GM19328 (cell line): ENCODE results near the gene POM121L2.
"Not testable (repeated sequence)": the region's sequence is repeated elsewhere in the genome, so short reads cannot be mapped to it uniquely, and the experiment has no call there.

Source experiments
- ATAC-seq: cut with Tn5 transposase; IDR thresholded peaks from one replicate; pipeline ENCODE4 v1.9.1; 2021; ENCODE audit warnings: mild to moderate bottlenecking, moderate library complexity; ENCODE audit not compliant: unreplicated experiment

Gene POM121L2

GRCh38 chr6:27294409-27294808, 17.7 kb downstream of the POM121L2 start:
- ATAC-seq = no peak

GRCh38 chr6:27293436-27294098, 18.5 kb downstream of the POM121L2 start:
- ATAC-seq = no peak

GRCh38 chr6:27290850-27291208, 21.2 kb downstream of the POM121L2 start:
- no peak for ATAC-seq

GRCh38 chr6:27290065-27290849, 21.8 kb downstream of the POM121L2 start:
- no peak for ATAC-seq

- ATAC-seq = no peak
Measured at GRCh38 chr6:27288136-27289044, 23.7 kb downstream of the POM121L2 start.

GRCh38 chr6:27287751-27288135, 24.3 kb downstream of the POM121L2 start:
- ATAC-seq = no peak

GRCh38 chr6:27286141-27286540, 25.9 kb downstream of the POM121L2 start:
- ATAC-seq = no peak

GRCh38 chr6:27283279-27283678, 28.8 kb downstream of the POM121L2 start:
- no peak for ATAC-seq

- no peak for ATAC-seq
Measured at GRCh38 chr6:27281569-27281968, 30.5 kb downstream of the POM121L2 start.

GRCh38 chr6:27281105-27281539, 31.0 kb downstream of the POM121L2 start:
- ATAC-seq = no peak

- ATAC-seq = no peak
Measured at GRCh38 chr6:27280540-27281000, 31.5 kb downstream of the POM121L2 start.

GRCh38 chr6:27280064-27280539, 32.0 kb downstream of the POM121L2 start:
- ATAC-seq = no peak

- ATAC-seq = no peak
Measured at GRCh38 chr6:27279513-27280063, 32.5 kb downstream of the POM121L2 start.

GRCh38 chr6:27275025-27275956, 36.8 kb downstream of the POM121L2 start:
- ATAC-seq = no peak

GRCh38 chr6:27273783-27274182, 38.3 kb downstream of the POM121L2 start:
- ATAC-seq = no peak

GRCh38 chr6:27268803-27269202, 43.3 kb downstream of the POM121L2 start:
- ATAC-seq = no peak

- no peak for ATAC-seq
Measured at GRCh38 chr6:27267857-27268434, 44.1 kb downstream of the POM121L2 start.

- ATAC-seq = not testable (repeated sequence)
Measured at GRCh38 chr6:27267003-27267402, 45.1 kb downstream of the POM121L2 start.

- ATAC-seq = no peak
Measured at GRCh38 chr6:27263886-27264285, 48.2 kb downstream of the POM121L2 start.
